SH-SY5Y (cell line): ENCODE measurements around the gene PTS.

Experiments
- GATA2 ChIP-seq: IDR thresholded peaks from 2 replicates; pipeline ENCODE4 v1.6.1; 2011; ENCODE audit warnings: mild to moderate bottlenecking, low read depth, low read length
- GATA3 ChIP-seq: IDR thresholded peaks from 2 replicates; pipeline ENCODE4 v1.6.1; 2011; ENCODE audit warnings: low read depth, mild to moderate bottlenecking, low read length, moderate library complexity

DNA sequence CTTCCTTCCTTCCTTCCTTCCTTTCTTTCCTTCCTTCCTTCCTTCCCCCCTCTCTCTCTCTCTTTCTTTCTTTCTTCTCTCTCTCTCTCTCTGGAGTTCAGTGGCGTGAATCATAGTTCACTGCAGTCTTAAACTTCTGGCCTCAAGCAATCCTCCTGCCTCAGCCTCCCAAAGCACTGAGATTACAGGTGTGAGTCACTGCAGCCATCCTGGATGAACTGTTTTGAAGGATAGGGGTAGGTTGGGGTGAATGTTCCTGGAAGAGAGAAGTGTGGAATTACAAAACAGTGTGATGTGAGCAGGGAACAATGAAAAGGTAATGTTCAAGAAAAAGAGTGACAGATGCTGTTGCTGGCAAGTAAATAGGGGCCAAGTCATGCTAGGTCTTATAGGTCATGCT lies 46.8 kb downstream of the PTS start:
- no peak for TF ChIP-seq GATA2
- no peak for TF ChIP-seq GATA3
